Measurements from ENCODE around the gene PRKG2. TPM values are rescaled to one million over a fixed set of nuclear protein-coding genes. Genes with fewer than 3 reads are reported as not detected.

The PRKG2 gene
- total RNA-seq, 1 experiment from 2014 or later: 0.23 TPM

- CTCF ChIA-PET: no interaction called here
- no peaks in the 10 kb centered on the region for H3K9me3 Mint-ChIP-seq (ENCODE audit: unreplicated experiment)
- POLR2A ChIA-PET: interaction anchor here (0.7 to 1.0 kb wide), 2 partner anchors 12 to 14 kb away, joined by 3 read pairs; no protein-coding TSS in a partner anchor
- DNase-seq (ENCODE audit: unreplicated experiment): no peak
- no TSS peak for BruUV-seq (replicated peaks)
- no peak overlapping the region for H3K27ac Mint-ChIP-seq (ENCODE audit: low read depth, unreplicated experiment)
- no peaks in the 10 kb centered on the region for H3K36me3 Mint-ChIP-seq (ENCODE audit: insufficient read depth, unreplicated experiment)
- TF ChIP-seq, protein P1, sequence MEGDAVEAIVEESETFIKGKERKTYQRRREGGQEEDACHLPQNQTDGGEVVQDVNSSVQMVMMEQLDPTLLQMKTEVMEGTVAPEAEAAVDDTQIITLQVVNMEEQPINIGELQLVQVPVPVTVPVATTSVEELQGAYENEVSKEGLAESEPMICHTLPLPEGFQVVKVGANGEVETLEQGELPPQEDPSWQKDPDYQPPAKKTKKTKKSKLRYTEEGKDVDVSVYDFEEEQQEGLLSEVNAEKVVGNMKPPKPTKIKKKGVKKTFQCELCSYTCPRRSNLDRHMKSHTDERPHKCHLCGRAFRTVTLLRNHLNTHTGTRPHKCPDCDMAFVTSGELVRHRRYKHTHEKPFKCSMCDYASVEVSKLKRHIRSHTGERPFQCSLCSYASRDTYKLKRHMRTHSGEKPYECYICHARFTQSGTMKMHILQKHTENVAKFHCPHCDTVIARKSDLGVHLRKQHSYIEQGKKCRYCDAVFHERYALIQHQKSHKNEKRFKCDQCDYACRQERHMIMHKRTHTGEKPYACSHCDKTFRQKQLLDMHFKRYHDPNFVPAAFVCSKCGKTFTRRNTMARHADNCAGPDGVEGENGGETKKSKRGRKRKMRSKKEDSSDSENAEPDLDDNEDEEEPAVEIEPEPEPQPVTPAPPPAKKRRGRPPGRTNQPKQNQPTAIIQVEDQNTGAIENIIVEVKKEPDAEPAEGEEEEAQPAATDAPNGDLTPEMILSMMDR (IDR thresholded peaks at IDR 0.05; ENCODE audit: unreplicated experiment): no peak
- intact Hi-C loops (cut with micrococcal nuclease): no loop called here
- H3K4me1 Mint-ChIP-seq (ENCODE audit: insufficient read depth, unreplicated experiment): peaks cover 5% of the 10 kb centered on the region
- H3K27me3 Mint-ChIP-seq (ENCODE audit: insufficient read depth, unreplicated experiment): no peaks in the 10 kb centered on the region
- H3K4me3 Mint-ChIP-seq (ENCODE audit: unreplicated experiment): no peak overlapping the region
These were observed 66.4 kb downstream of the PRKG2 start for GRCh38 chr4:81148576-81148975.

- TF ChIP-seq, protein P1 (IDR thresholded peaks at IDR 0.05; ENCODE audit: unreplicated experiment): no peak
- Mint-ChIP-seq H3K9me3 (ENCODE audit: unreplicated experiment) (no peaks in the 10 kb centered on the region), H3K27ac (ENCODE audit: low read depth, unreplicated experiment) (no peak overlapping the region), H3K4me1 (ENCODE audit: insufficient read depth, unreplicated experiment) (peaks cover 21% of the 10 kb centered on the region), H3K4me3 (ENCODE audit: unreplicated experiment) (no peak overlapping the region), H3K27me3 (ENCODE audit: insufficient read depth, unreplicated experiment) (no peaks in the 10 kb centered on the region), H3K36me3 (ENCODE audit: insufficient read depth, unreplicated experiment) (no peaks in the 10 kb centered on the region)
- no peak for DNase-seq (ENCODE audit: unreplicated experiment)
- POLR2A ChIA-PET: interaction anchor here (1.2 kb wide), 1 partner anchor 18 kb away, joined by 3 read pairs; no protein-coding TSS in a partner anchor
- intact Hi-C loops (cut with micrococcal nuclease): no loop called here
- CTCF ChIA-PET: no interaction called here
- no TSS peak for BruUV-seq (replicated peaks)
These were observed 68.6 kb downstream of the PRKG2 start for GRCh38 chr4:81146466-81146865.

DNA sequence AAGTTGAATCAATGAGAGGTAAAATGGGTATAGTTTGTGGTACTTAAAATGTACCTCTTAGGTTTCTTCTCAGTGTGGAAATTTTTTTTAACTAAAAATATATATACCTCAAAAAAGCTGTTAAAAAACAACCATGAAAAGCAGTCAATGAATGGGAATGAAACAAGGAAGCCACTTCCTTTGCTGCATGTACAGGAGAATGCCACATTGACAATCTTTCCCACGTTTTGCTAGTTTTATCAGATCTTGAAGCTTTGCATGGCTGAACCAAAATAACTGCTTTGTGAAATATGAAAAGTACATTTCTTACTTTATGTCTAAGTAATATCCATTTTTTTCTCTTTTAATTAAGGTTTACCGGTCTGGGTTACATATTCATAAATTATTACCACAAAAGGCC is 71.8 kb downstream of the PRKG2 start:
- Mint-ChIP-seq H3K4me1 (ENCODE audit: insufficient read depth, unreplicated experiment) (peaks cover 21% of the 10 kb centered on the region), H3K4me3 (ENCODE audit: unreplicated experiment) (peak overlapping the region; percentile 48)
- CTCF ChIA-PET: interaction anchor here (0.7 to 1.4 kb wide), 2 partner anchors 208 to 1109 kb away, joined by 3 to 5 read pairs; no protein-coding TSS in a partner anchor

GRCh38 chr4:81142744-81143143 is 72.3 kb downstream of the PRKG2 start:
- Mint-ChIP-seq H3K27ac (ENCODE audit: low read depth, unreplicated experiment) (peak overlapping the region; percentile 81), H3K27me3 (ENCODE audit: insufficient read depth, unreplicated experiment) (no peaks in the 10 kb centered on the region), H3K36me3 (ENCODE audit: insufficient read depth, unreplicated experiment) (no peaks in the 10 kb centered on the region), H3K4me1 (ENCODE audit: insufficient read depth, unreplicated experiment) (peaks cover 23% of the 10 kb centered on the region), H3K4me3 (ENCODE audit: unreplicated experiment) (peak overlapping the region; percentile 48), H3K9me3 (ENCODE audit: unreplicated experiment) (no peaks in the 10 kb centered on the region)
- CTCF ChIA-PET: interaction anchor here (0.7 to 1.4 kb wide), 2 partner anchors 209 to 1108 kb away, joined by 3 to 5 read pairs; no protein-coding TSS in a partner anchor
- TF ChIP-seq, protein P1 (IDR thresholded peaks at IDR 0.05; ENCODE audit: unreplicated experiment): no peak
- BruUV-seq (replicated peaks): no TSS peak
- POLR2A ChIA-PET: interaction anchor here (0.6 to 2.0 kb wide), 3 partner anchors 9 to 282 kb away, joined by 3 to 10 read pairs (median 4); no protein-coding TSS in a partner anchor
- peak; percentile 83 for DNase-seq (ENCODE audit: unreplicated experiment)
- intact Hi-C loops (cut with micrococcal nuclease): no loop called here

More for the DNA sequence above, 71.8 kb downstream of the PRKG2 start:
- POLR2A ChIA-PET: interaction anchor here (1.1 to 2.0 kb wide), 2 partner anchors 9 to 25 kb away, joined by 4 to 10 read pairs; no protein-coding TSS in a partner anchor
- Mint-ChIP-seq H3K36me3 (ENCODE audit: insufficient read depth, unreplicated experiment) (no peaks in the 10 kb centered on the region), H3K9me3 (ENCODE audit: unreplicated experiment) (no peaks in the 10 kb centered on the region), H3K27ac (ENCODE audit: low read depth, unreplicated experiment) (peak overlapping the region; percentile 81), H3K27me3 (ENCODE audit: insufficient read depth, unreplicated experiment) (no peaks in the 10 kb centered on the region)
- intact Hi-C loops (cut with micrococcal nuclease): no loop called here
- TF ChIP-seq, protein P1 (IDR thresholded peaks at IDR 0.05; ENCODE audit: unreplicated experiment): no peak
- no TSS peak for BruUV-seq (replicated peaks)
- no peak for DNase-seq (ENCODE audit: unreplicated experiment)
